Gastrocnemius medialis (tissue), 4 donors: ENCODE measurements around the gene CHST11. TPM values are rescaled to one million over a fixed set of nuclear protein-coding genes. Genes with fewer than 3 reads are reported as not detected.

Source experiments
- ATAC-seq, 2 donors: fragments of 150-250 bp; one replicate each; pipeline ENCODE4 v1.9.1; 2016
- DNase-seq, 2 donors: peaks; one replicate each; pipeline ENCODE4 v3.0.0-alpha.2; 2019
- H3K27ac ChIP-seq, 4 donors: fragments of 200-600 bp; sonication (generic); 1 replicate in 1 of 4; 2 replicates in 3 of 4; pipeline ENCODE4 v1.5.1; 2016 to 2018; ENCODE audit warnings: mild to moderate bottlenecking in 2 of 4, moderate library complexity in 1 of 4
- H3K27me3 ChIP-seq, 3 donors: fragments of 200-600 bp; sonication (generic) in 2 of 3; 1 replicate in 1 of 3; 2 replicates in 2 of 3; pipeline versions ENCODE4 v1.5.1 to v1.6.0; 2016 to 2019; ENCODE audit warnings: mild to moderate bottlenecking in 1 of 3, moderate library complexity in 1 of 3
- H3K36me3 ChIP-seq, 2 donors: fragments of 200-600 bp; sonication (generic) in 1 of 2; one replicate each; pipeline ENCODE4 v1.5.1; 2017 to 2018
- H3K4me1 ChIP-seq, 2 donors: fragments of 200-600 bp; sonication (generic) in 1 of 2; one replicate each; pipeline ENCODE4 v1.5.1; 2016 to 2017; ENCODE audit warnings: mild to moderate bottlenecking in 2 of 2
- H3K4me3 ChIP-seq, 4 donors: fragments of 200-600 bp; sonication (generic) in 3 of 4; 1 replicate in 1 of 4; 2 replicates in 3 of 4; pipeline ENCODE4 v1.5.1; 2016 to 2019; ENCODE audit warnings: mild to moderate bottlenecking in 2 of 4
- H3K9me3 ChIP-seq, 3 donors: fragments of 200-600 bp; sonication (generic) in 2 of 3; 1 replicate in 1 of 3; 2 replicates in 2 of 3; pipeline ENCODE4 v1.5.1; 2016 to 2019
- CTCF ChIP-seq, 5 experiments: fragments of 450-650 bp in 3 of 5; fragments of 200-600 bp in 2 of 5; sonication (generic) in 2 of 5; IDR thresholded peaks in 4 of 5; conservative IDR thresholded peaks in 1 of 5; 1 replicate in 4 of 5; 2 replicates in 1 of 5; pipeline ENCODE4 v1.5.1; 2016 to 2019; ENCODE audit warnings: antibody characterized with exemption in 5 of 5, mild to moderate bottlenecking in 3 of 5, moderate library complexity in 3 of 5
- POLR2A ChIP-seq, 2 donors: fragments of 450-650 bp; IDR thresholded peaks; one replicate each; pipeline ENCODE4 v1.6.1; 2017; ENCODE audit warnings: antibody characterized with exemption in 2 of 2, mild to moderate bottlenecking in 2 of 2, moderate library complexity in 2 of 2
- in situ Hi-C, 4 donors: fragments of 200-750 bp; cut with MboI; loops; one replicate each; pipeline versions ENCODE4 v1.15.0 to v1.8.0; 2017; ENCODE audit warnings: low sequenced_read_pairs in 4 of 4
- intact Hi-C: fragments of 100-400 bp; cut with DNase I; formaldehyde crosslinking; loops from one replicate; pipeline ENCODE4 v1.15.1; 2023; ENCODE audit warnings: low total_unique reads
- total RNA-seq, 4 donors: library from RNA; depleted of rRNA; stranded (reverse); fragments of >200 nt; gene quantifications; one replicate each; pipeline versions ENCODE4 v1.1.0 to v1.2.3, GENCODE V29; 2016

CHST11 gene
- total RNA-seq, 4 donors from 2014 or later = 0.17 to 2.1 (median 1.4) TPM

- DNase-seq = no peak
- no peaks in the 10 kb centered on the region for H3K9me3 ChIP-seq
- peaks cover 17 to 22% of the 10 kb centered on the region in 2 donors for H3K4me1 ChIP-seq
- in situ Hi-C loops = no loop called here
- H3K4me3 ChIP-seq = no peak overlapping the region
- H3K36me3 ChIP-seq = no peaks in the 10 kb centered on the region
- H3K27me3 ChIP-seq = peaks cover 10 to 26% (median 19%) of the 10 kb centered on the region in 3 donors
- intact Hi-C loops = no loop called here
- H3K27ac ChIP-seq = no peak overlapping the region
- no peak for ATAC-seq
- TF ChIP-seq CTCF (IDR thresholded peaks at IDR 0.05 in 4 of 5, conservative IDR thresholded peaks at IDR 0.05 in 1 of 5) (no peak), POLR2A (IDR thresholded peaks at IDR 0.05) (no peak)
Observed at GRCh38 chr12:104460041-104460719, 3.4 kb downstream of the CHST11 start.

GRCh38 chr12:104460973-104461698, 4.4 kb downstream of the CHST11 start:
- intact Hi-C loops (no loop called here), in situ Hi-C loops (no loop called here)
- H3K27ac ChIP-seq = no peak overlapping the region
- peaks cover 17 to 18% of the 10 kb centered on the region in 2 donors for H3K4me1 ChIP-seq
- H3K27me3 ChIP-seq = peaks cover 8 to 17% (median 14%) of the 10 kb centered on the region in 3 donors
- no peaks in the 10 kb centered on the region for H3K9me3 ChIP-seq
- TF ChIP-seq POLR2A (IDR thresholded peaks at IDR 0.05) (no peak), CTCF (IDR thresholded peaks at IDR 0.05 in 4 of 5, conservative IDR thresholded peaks at IDR 0.05 in 1 of 5) (no peak)
- H3K36me3 ChIP-seq = no peaks in the 10 kb centered on the region
- H3K4me3 ChIP-seq = no peak overlapping the region
- ATAC-seq (no peak), DNase-seq (no peak)

- intact Hi-C loops (no loop called here), in situ Hi-C loops (no loop called here)
- Histone ChIP-seq H3K4me3 (no peak overlapping the region), H3K9me3 (no peaks in the 10 kb centered on the region), H3K36me3 (no peaks in the 10 kb centered on the region), H3K27me3 (peaks cover 5 to 11% (median 10%) of the 10 kb centered on the region in 3 donors), H3K27ac (peak overlapping the region in 2 of 4 donors; percentile 24 to 43), H3K4me1 (peaks cover 17 to 18% of the 10 kb centered on the region in 2 donors)
- ATAC-seq (no peak), DNase-seq (no peak)
- TF ChIP-seq POLR2A (IDR thresholded peaks at IDR 0.05) (no peak), CTCF (IDR thresholded peaks at IDR 0.05 in 4 of 5, conservative IDR thresholded peaks at IDR 0.05 in 1 of 5) (no peak)
Observed at GRCh38 chr12:104462325-104462724, 5.6 kb downstream of the CHST11 start.

GRCh38 chr12:104462931-104463339, 6.2 kb downstream of the CHST11 start:
- intact Hi-C loops = no loop called here
- in situ Hi-C loops = no loop called here
- Histone ChIP-seq H3K4me3 (no peak overlapping the region), H3K27ac (peak overlapping the region in 2 of 4 donors; percentile 24 to 43), H3K9me3 (no peaks in the 10 kb centered on the region), H3K27me3 (peaks cover 4 to 5% (median 5%) of the 10 kb centered on the region in 3 donors), H3K36me3 (no peaks in the 10 kb centered on the region), H3K4me1 (peaks cover 16 to 17% of the 10 kb centered on the region in 2 donors)
- TF ChIP-seq CTCF (IDR thresholded peaks at IDR 0.05 in 4 of 5, conservative IDR thresholded peaks at IDR 0.05 in 1 of 5) = no peak
- TF ChIP-seq POLR2A (IDR thresholded peaks at IDR 0.05) = no peak
- no peak for DNase-seq
- no peak for ATAC-seq
